ENCODE measurements around the gene UBE2O. TPM values are rescaled to one million over a fixed set of nuclear protein-coding genes. Genes with fewer than 3 reads are reported as not detected.
A peak's percentile ranks its signal among the peaks of the same experiment; 100 is the strongest.
"Not testable (repeated sequence)": the region's sequence is repeated elsewhere in the genome, so short reads cannot be mapped to it uniquely, and the experiment has no call there.

Gene UBE2O
- total RNA-seq, 1 donor from 2014 or later = 13.5 TPM

- DNase-seq (ENCODE audit: low spot score) = peak; percentile 22
Observed at GRCh38 chr17:76353004-76353598, 99.9 kb downstream of the UBE2O start.

- no peak for DNase-seq (ENCODE audit: low spot score)
Observed at GRCh38 chr17:76351526-76352071, 101.4 kb downstream of the UBE2O start.

GRCh38 chr17:76350463-76350862 is 102.5 kb downstream of the UBE2O start:
- DNase-seq (ENCODE audit: low spot score) = no peak

- DNase-seq (ENCODE audit: low spot score) = not testable (repeated sequence)
Observed at GRCh38 chr17:76346936-76347335, 106.0 kb downstream of the UBE2O start.

GRCh38 chr17:76345377-76345974 is 107.5 kb downstream of the UBE2O start:
- no peak for DNase-seq (ENCODE audit: low spot score)

- no peak for DNase-seq (ENCODE audit: low spot score)
Observed at GRCh38 chr17:76343106-76343505, 109.8 kb downstream of the UBE2O start.

GRCh38 chr17:76341301-76341700 is 111.7 kb downstream of the UBE2O start:
- DNase-seq (ENCODE audit: low spot score) = no peak

Other genes starting within 250 kb of the UBE2O start
- 0.96 TPM for gene RNF157, start 212.7 kb downstream of the UBE2O start, total RNA-seq (ENCODE audit: insufficient read depth, low replicate concordance)
- gene UBALD2, start 187.8 kb downstream of the UBE2O start, total RNA-seq (ENCODE audit: insufficient read depth, low replicate concordance) = 8.2 TPM
- gene QRICH2, start 144.9 kb downstream of the UBE2O start, total RNA-seq (ENCODE audit: insufficient read depth, low replicate concordance) = 0.48 TPM
- 30.8 TPM for gene PRPSAP1, start 99.2 kb downstream of the UBE2O start, total RNA-seq (ENCODE audit: insufficient read depth, low replicate concordance)
- 2.9 TPM for gene SPHK1, start 68.5 kb downstream of the UBE2O start, total RNA-seq (ENCODE audit: insufficient read depth, low replicate concordance)
- gene AANAT, start 14.5 kb upstream of the UBE2O start, total RNA-seq (ENCODE audit: insufficient read depth, low replicate concordance) = not detected
- gene RHBDF2, start 48.3 kb upstream of the UBE2O start, total RNA-seq (ENCODE audit: insufficient read depth, low replicate concordance) = 21.4 TPM
- 0.24 TPM for gene CYGB, start 84.6 kb upstream of the UBE2O start, total RNA-seq (ENCODE audit: insufficient read depth, low replicate concordance)
- 1.9 TPM for gene PRCD, start 86.9 kb upstream of the UBE2O start, total RNA-seq (ENCODE audit: insufficient read depth, low replicate concordance)
- gene ST6GALNAC2, start 132.7 kb upstream of the UBE2O start, total RNA-seq (ENCODE audit: insufficient read depth, low replicate concordance) = not detected
- gene ST6GALNAC1, start 190.6 kb upstream of the UBE2O start, total RNA-seq (ENCODE audit: insufficient read depth, low replicate concordance) = not detected